Measurements from ENCODE around the gene XCR1.
"Not testable (repeated sequence)": the region's sequence is repeated elsewhere in the genome, so short reads cannot be mapped to it uniquely, and the experiment has no call there.

Gene XCR1

GRCh38 chr3:46038916-46039315 is 11.6 kb upstream of the XCR1 start:
- DNase-seq (ENCODE audit: low read depth): no peak

GRCh38 chr3:46038071-46038470 is 10.8 kb upstream of the XCR1 start:
- DNase-seq (ENCODE audit: low read depth): not testable (repeated sequence)

GRCh38 chr3:46036191-46036590 is 8.9 kb upstream of the XCR1 start:
- DNase-seq (ENCODE audit: low read depth): no peak

GRCh38 chr3:46031747-46032146 is 4.5 kb upstream of the XCR1 start:
- no peak for DNase-seq (ENCODE audit: low read depth)

- DNase-seq (ENCODE audit: low read depth): no peak
These were observed 4.0 kb upstream of the XCR1 start for GRCh38 chr3:46031269-46031668.

- DNase-seq (ENCODE audit: low read depth): no peak
These were observed 3.3 kb upstream of the XCR1 start for GRCh38 chr3:46030626-46031025.

- DNase-seq (ENCODE audit: low read depth): no peak
These were observed 2.8 kb upstream of the XCR1 start for GRCh38 chr3:46029953-46030543.

GRCh38 chr3:46027736-46028397 is 584 bp upstream of the XCR1 start:
- DNase-seq (ENCODE audit: low read depth): no peak

GRCh38 chr3:46025139-46025538 is 2.1 kb downstream of the XCR1 start:
- no peak for DNase-seq (ENCODE audit: low read depth)

- no peak for DNase-seq (ENCODE audit: low read depth)
These were observed 3.2 kb downstream of the XCR1 start for GRCh38 chr3:46024131-46024530.

- DNase-seq (ENCODE audit: low read depth): no peak
These were observed 4.1 kb downstream of the XCR1 start for GRCh38 chr3:46022909-46023785.

GRCh38 chr3:46021516-46021915 is 5.8 kb downstream of the XCR1 start:
- DNase-seq (ENCODE audit: low read depth): no peak

GRCh38 chr3:46020766-46021510 is 6.3 kb downstream of the XCR1 start:
- no peak for DNase-seq (ENCODE audit: low read depth)

- DNase-seq (ENCODE audit: low read depth): no peak
These were observed 7.6 kb downstream of the XCR1 start for GRCh38 chr3:46019707-46020106.

- no peak for DNase-seq (ENCODE audit: low read depth)
These were observed 9.6 kb downstream of the XCR1 start for GRCh38 chr3:46017720-46018119.

GRCh38 chr3:46013316-46014094 is 13.8 kb downstream of the XCR1 start:
- DNase-seq (ENCODE audit: low read depth): no peak

- DNase-seq (ENCODE audit: low read depth): no peak
These were observed 15.0 kb downstream of the XCR1 start for GRCh38 chr3:46012246-46012645.

- DNase-seq (ENCODE audit: low read depth): no peak
These were observed 16.7 kb downstream of the XCR1 start for GRCh38 chr3:46010519-46011113.

- no peak for DNase-seq (ENCODE audit: low read depth)
These were observed 19.2 kb downstream of the XCR1 start for GRCh38 chr3:46008058-46008457.

GRCh38 chr3:46007280-46007679 is 20.0 kb downstream of the XCR1 start:
- no peak for DNase-seq (ENCODE audit: low read depth)
